Fibroblast of skin of left biceps (primary cell): ENCODE data around the gene RIPOR3.

Source experiments
- DNase-seq, 2 experiments: peaks; one replicate each; pipeline ENCODE4 v3.0.0-alpha.2; 2013; ENCODE audit warnings: low read depth in 2 of 2

RIPOR3 gene, protein sequence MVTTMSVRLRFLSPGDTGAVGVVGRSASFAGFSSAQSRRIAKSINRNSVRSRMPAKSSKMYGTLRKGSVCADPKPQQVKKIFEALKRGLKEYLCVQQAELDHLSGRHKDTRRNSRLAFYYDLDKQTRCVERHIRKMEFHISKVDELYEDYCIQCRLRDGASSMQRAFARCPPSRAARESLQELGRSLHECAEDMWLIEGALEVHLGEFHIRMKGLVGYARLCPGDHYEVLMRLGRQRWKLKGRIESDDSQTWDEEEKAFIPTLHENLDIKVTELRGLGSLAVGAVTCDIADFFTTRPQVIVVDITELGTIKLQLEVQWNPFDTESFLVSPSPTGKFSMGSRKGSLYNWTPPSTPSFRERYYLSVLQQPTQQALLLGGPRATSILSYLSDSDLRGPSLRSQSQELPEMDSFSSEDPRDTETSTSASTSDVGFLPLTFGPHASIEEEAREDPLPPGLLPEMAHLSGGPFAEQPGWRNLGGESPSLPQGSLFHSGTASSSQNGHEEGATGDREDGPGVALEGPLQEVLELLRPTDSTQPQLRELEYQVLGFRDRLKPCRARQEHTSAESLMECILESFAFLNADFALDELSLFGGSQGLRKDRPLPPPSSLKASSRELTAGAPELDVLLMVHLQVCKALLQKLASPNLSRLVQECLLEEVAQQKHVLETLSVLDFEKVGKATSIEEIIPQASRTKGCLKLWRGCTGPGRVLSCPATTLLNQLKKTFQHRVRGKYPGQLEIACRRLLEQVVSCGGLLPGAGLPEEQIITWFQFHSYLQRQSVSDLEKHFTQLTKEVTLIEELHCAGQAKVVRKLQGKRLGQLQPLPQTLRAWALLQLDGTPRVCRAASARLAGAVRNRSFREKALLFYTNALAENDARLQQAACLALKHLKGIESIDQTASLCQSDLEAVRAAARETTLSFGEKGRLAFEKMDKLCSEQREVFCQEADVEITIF

GRCh38 chr20:50690650-50691572 lies at the start of gene RIPOR3:
Gene RIPOR3, minus strand, starts transcription at chr20:50691542. Its CDS starts 414 bp downstream, at chr20:50691128.
- no peak for DNase-seq

DNA sequence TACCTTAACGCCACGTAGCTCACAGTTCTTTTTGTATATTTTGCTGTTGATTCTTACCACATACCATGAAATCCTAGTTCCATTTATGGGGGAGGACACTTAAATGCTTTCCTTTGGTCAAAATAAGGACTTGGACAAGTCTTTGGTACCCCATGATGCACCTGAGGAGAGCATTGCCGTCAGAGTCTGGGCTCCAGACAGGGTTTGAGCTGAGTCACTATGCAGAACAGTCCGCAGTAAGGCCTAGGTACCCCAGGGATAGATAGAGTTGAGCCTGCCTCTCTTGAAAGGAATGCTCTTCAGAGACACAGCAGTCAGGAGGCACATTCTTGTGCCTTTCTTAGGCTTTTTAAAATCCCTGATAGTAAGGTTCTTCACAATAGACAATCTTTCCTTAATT lies 46.0 kb upstream of the RIPOR3 start:
- DNase-seq, result no peak

DNA sequence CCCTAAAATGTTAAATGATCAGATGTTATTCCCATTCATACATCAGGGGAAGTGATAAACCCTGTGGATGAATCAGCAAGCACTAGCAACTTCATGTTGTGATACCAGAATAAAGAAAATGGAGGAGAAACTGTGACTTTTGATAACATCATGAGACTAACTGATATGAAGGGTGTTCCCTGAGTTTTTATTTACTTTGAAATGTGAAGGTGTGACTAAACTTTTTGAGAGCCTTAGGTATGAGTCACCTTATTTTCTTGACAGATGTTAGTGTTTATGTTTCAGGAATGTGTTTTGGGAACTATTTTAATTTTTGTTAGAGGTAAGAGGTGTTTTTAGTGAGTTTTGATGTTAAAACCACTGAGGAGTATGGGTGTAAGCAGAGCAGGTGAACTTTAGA lies 44.5 kb upstream of the RIPOR3 start:
- DNase-seq, result no peak

DNA sequence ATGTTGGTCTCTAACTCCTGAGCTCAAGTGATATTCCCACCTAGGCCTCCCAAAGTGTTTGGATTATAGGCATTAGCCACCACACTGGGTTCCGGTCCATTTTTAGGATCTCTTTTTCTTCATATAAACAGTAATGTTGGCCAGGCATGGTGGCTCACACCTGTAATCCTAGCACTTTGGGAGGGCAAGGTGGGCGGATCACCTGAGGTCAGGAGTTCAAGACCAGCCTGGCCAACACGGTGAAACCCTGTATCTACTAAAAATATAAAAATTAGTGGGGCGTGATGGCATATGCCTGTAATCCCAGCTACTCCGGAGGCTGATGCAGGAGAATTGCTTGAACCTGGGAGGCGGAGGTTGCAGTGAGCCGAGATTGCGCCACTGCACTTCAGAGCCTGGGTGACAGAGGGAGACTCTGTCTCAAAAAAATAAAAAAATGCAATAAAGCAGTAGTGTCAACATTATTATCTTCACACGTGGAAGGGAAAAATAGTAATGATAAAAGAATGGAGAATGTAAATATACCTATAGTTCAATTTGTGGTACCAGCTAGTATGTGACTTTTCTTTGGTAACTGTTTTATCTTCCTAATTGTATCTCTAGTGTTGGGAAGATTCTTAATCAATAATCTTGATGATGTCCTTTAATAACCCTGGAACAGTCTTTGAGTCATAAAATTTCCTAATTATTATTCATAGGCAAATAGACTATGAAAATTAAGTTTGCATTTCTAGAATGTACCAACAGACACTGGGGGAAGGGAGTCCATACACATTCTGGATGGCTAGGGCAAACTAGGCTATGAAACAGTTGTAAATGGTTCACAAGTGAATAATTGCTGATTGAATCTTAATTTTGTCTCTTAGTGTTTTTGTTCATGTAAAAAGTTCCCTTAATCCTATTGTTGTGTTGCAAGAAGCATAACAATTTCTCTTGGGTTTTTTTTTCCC lies 43.7 kb upstream of the RIPOR3 start:
- no peak for DNase-seq

DNA sequence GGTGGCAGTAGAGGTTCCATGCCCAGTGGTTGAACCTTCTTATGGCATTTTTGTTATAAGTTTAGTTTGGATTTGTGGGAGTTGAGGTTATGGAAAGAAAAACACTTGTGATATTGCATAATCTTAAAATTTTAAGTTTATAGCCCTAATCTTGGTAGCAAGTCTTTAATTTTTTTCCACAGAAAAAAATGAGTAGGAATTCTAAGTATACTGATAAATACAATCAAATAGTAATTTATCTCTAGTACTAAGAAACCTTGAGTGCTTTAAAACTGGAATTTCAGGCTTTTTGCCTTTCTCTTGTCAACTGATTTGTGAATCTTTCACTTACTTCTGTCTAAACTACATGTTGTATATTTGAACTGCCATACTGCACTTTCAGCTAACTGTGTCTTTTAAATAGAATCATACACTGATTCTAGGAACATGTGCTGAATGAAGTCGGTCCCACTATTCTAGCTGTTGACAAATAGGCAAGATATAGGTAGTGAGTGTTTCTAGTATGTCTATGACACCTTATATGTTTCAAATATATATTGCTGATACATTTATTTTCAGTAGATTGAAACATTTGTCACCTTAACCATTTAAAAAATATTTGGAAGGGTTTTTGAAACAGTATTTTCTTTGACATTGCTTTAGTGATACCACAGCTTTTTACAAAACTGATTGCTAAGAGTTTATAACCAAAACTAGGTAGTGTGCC lies 42.5 kb upstream of the RIPOR3 start:
- DNase-seq, result no peak

GRCh38 chr20:50731930-50732690 lies 40.8 kb upstream of the RIPOR3 start:
- DNase-seq, result no peak

GRCh38 chr20:50731055-50731929 lies 40.0 kb upstream of the RIPOR3 start, which contains the start of gene PARD6B:
Gene PARD6B, plus strand, starts transcription at chr20:50731580. Its CDS starts 207 bp downstream, at chr20:50731787.
- DNase-seq, result peak; percentile 72 to 73

DNA sequence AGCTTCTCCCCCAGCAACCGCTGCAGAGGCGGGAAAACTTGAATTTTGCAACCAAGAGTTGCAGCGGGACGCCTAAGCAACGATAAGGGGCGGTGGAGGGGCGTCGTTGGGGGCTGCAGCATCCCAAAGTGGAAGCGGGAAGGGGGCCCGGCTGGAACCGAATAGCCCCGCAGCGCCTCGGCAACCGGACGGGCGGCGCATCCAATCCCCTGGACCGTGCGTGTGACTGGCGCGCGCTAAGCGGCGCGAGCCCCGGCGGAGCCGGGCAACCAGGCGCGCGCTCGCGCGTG lies 39.4 kb upstream of the RIPOR3 start:
- DNase-seq, result no peak

DNA sequence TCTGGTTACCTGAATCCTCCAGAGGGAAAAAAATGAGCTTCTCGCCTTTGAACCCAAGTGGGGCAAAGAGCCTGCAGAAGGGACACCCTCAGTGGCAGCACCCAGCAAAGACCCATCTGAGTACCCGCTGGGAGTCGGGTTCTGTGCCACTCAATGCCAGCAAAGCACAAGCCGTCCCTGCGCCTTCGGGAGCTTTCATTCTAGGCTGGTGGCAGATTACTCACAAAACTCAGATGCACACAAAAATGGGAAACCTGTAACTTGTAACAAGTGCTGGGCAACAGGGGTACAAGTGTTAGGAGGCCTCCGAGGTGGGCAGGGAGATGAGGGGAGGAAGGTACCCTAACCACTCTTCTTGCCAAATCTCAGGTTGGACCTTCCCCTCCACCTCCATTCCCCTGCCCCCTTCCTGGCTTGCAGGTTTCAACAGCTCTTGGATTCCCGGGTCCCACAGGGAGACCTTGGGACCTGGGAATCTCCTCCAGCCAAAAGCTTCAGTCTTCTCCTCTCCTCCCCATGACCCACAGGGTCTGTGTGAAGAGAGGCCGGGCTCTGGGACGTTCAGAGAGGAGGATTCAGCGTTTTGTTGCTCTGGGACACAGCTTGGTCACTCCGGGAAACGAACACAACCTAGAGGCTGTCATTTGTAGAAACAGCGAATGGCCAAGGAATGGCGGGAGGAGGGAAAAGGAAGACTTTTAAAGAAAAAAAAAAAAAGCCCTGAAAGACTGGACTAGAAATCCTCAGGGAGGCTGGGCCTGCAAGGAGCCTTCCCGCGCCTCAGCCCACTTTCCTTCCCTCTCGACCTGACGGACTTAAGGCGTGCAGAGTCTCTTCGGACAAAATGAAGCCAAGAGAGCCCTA lies 38.8 kb upstream of the RIPOR3 start:
- no peak for DNase-seq

DNA sequence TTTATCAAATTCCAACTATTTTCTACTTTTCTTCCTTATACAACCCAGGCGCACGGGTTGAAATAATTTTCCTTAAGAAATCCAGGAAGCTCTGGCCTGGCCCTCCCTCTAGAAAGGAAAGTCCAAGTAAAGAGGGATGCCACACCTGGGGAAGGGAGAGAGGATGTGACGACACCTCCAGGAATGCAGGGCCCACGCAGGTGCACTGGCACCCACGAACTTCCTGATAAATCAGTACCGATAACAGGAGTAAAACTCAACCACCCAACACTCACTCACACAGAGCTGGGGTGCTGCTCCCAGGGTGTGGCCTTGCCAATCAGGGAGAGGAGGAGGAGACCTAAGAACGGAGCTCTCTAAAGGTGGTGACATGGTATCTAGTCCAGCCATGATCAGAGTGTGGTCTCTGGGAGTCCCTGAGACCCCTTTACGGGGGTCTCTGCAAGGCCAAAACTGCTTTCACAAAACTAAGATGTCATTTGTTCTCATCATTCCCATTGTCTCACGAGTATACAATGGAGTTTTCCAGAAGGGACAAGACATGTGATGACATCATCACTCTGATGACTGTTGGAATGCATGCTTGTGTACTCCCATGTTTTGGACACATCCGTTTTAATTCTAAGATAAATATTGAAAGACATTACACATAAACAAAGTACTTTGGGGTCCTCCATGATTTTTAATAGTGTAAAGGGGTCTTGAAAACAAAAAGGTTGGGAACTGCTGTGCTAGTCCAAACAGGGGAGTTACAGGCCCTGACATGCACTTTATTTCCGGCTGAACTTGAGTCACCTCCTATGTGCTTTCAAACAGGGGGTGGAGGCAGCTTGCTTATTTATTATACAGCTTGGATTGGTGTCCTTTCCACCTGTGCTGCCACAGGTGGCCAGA lies 37.9 kb upstream of the RIPOR3 start:
- no peak for DNase-seq

DNA sequence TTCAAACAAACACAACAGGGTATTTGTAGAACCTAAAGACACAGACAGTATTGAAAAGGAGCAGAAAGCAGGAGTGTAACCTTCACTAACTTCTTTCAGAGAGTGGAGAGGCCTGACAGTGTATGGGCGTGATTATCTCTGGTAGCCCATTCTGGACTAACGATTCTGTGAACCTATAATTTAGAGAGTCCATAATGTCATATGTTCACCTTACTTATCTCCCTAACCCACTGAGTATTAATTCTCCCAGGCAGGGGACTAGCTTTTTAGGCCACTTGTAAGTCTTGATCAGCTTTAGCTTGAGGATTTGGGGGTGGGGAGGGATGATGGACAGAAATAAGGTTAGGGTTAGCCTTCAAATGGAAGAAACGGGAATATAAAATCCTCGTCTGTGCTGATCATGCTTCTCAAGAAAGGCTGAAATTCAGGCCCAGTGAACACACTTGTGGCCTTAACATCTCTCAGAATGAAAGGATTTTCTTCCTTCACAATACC lies 37.2 kb upstream of the RIPOR3 start:
- no peak for DNase-seq

DNA sequence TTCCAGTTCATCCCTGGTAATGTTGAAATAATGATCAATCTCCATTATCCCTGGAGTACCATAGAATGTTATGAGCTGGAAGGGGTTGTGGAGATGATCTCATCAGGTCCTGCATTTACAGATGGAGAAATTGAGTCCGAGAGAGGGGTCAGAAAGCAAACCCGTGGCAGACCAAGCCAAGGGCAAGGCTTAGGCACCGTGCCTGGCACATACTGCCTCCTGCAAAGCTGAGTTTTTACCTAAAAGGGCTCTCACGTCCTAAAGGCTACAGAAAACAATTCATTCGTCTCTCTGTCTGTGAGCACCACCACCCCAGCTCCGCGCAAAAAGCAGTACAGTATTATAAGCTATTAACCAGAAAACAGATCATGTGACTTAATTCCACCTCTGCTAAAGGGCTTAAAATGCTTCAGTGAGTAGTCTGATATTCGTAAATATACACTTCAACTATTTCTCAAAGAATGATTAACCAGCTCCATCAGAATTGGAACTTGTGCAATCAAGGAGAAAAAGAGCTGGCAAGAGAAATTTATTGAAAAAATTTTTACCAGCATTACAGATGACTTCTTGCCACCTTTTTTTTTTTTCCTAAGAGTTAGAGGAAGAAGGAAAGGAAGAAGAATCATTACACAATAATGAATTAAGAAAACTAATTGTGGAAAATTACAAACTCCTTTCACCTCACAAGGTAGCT lies 36.6 kb upstream of the RIPOR3 start:
- no peak for DNase-seq

DNA sequence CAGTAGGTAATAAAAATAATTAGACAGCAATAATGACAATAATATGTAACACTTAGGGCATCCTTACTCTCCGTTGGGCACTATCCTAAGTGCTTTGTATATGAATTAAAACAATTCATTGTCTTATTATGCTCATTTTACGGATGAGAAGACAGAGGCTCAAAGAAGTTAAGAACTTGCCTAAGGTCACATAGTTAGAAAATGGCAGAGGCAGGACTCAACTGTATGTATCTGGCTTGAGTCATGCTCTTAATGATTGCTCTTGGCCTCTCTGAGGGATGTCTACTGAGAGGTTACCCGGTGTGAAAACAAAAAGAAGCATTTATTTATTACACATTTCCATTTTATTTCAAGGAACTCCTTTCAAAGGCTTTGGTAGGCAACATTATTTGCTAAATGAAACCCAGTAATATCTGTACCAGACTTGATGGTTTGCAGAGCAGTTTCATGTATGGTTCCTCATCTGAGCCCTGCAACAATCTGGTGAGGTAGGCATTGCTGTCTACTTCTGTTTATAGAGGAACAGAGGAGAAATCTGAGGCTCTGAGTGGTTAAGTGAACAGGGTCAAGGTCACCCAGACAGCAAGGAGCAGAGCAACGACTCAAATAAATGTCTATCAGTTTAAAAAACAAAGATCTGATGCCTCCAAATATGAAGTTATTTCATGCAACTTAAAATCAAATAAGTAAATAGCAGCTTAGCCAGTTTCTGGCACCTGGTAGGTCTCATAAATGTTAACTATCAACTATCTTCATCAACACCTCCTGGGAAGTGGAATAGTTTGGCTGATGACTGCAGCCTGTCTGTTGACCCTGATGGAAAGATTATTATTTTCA lies 35.8 kb upstream of the RIPOR3 start:
- DNase-seq, result no peak

- no peak for DNase-seq
Measured at GRCh38 chr20:50725724-50726005, 34.3 kb upstream of the RIPOR3 start.
